Spleen (tissue), 11 donors: ENCODE measurements around the gene AIG1. TPM values are rescaled to one million over a fixed set of nuclear protein-coding genes. Genes with fewer than 3 reads are reported as not detected.

ENCODE experiments used
- DNase-seq: peaks from one replicate; pipeline ENCODE4 v3.0.0-alpha.2; 2020
- H3K27ac ChIP-seq, 8 donors: fragments of 200-600 bp; sonication (generic) in 7 of 8; 1 replicate in 4 of 8; 2 replicates in 4 of 8; pipeline versions ENCODE4 v1.5.0 to v1.8.0; 2016 to 2021; ENCODE audit warnings: inconsistent platforms in 4 of 8, mild to moderate bottlenecking in 4 of 8, moderate library complexity in 1 of 8
- H3K27me3 ChIP-seq, 7 donors: fragments of 200-600 bp; sonication (generic) in 6 of 7; replicated peaks in 1 of 7; 1 replicate in 4 of 7; 2 replicates in 3 of 7; pipeline versions ENCODE4 v1.5.0 to v1.8.0; 2016 to 2021; ENCODE audit warnings: inconsistent platforms in 3 of 7, mild to moderate bottlenecking in 1 of 7
- H3K36me3 ChIP-seq, 6 donors: fragments of 200-600 bp; sonication (generic) in 5 of 6; 1 replicate in 4 of 6; 2 replicates in 2 of 6; pipeline versions ENCODE4 v1.5.0 to v1.8.0; 2016 to 2021; ENCODE audit warnings: inconsistent platforms in 2 of 6
- H3K4me1 ChIP-seq, 6 donors: fragments of 200-600 bp; sonication (generic) in 5 of 6; 1 replicate in 3 of 6; 2 replicates in 3 of 6; pipeline versions ENCODE4 v1.5.0 to v1.8.0; 2016 to 2021; ENCODE audit warnings: inconsistent platforms in 3 of 6
- H3K4me3 ChIP-seq, 8 donors: fragments of 200-600 bp; sonication (generic) in 7 of 8; 1 replicate in 4 of 8; 2 replicates in 4 of 8; pipeline versions ENCODE4 v1.5.0 to v1.8.0; 2016 to 2021; ENCODE audit warnings: inconsistent platforms in 4 of 8, mild to moderate bottlenecking in 4 of 8, moderate library complexity in 2 of 8
- H3K9me3 ChIP-seq, 8 donors: fragments of 200-600 bp; sonication (generic) in 7 of 8; 1 replicate in 4 of 8; 2 replicates in 4 of 8; pipeline versions ENCODE4 v1.5.0 to v1.8.0; 2016 to 2021; ENCODE audit warnings: inconsistent platforms in 4 of 8
- CTCF ChIP-seq, 11 experiments: fragments of 200-600 bp in 7 of 11; fragments of 450-650 bp in 4 of 11; sonication (generic) in 4 of 11; IDR thresholded peaks in 8 of 11; conservative IDR thresholded peaks in 3 of 11; 1 replicate in 7 of 11; 2 replicates in 4 of 11; pipeline versions ENCODE4 v1.4.0 to v1.8.0; 2016 to 2021; ENCODE audit warnings: antibody characterized with exemption in 11 of 11, inconsistent platforms in 4 of 11, mild to moderate bottlenecking in 1 of 11
- POLR2A ChIP-seq, 3 donors: fragments of 450-650 bp; IDR thresholded peaks; one replicate each; pipeline ENCODE4 v1.5.1; 2017; ENCODE audit warnings: antibody characterized with exemption in 3 of 3, mild to moderate bottlenecking in 1 of 3
- POLR2AphosphoS5 ChIP-seq, 3 donors: sonication (generic); formaldehyde crosslinking; IDR thresholded peaks; one replicate each; pipeline ENCODE4 v1.5.1; 2017; ENCODE audit warnings: antibody characterized with exemption in 3 of 3
- WGBS, 5 donors: extraction: QIAGEN DNeasy Blood & Tissue Kit in 3 of 5; methylation state at CpG; one replicate each; pipeline versions ENCODE4 v1.1.5 to v1.1.7; 2013 to 2018; 5-methylcytosine and 5-hydroxymethylcytosine counted together
- intact Hi-C: fragments of 100-400 bp; cut with DNase I; formaldehyde crosslinking; loops from one replicate; pipeline ENCODE4 v1.15.0; 2023; ENCODE audit warnings: low total_unique reads
- polyA plus RNA-seq, 3 donors: library from polyadenylated mRNA; stranded (reverse); fragments of 200-250 nt; gene quantifications; one replicate each; pipeline ENCODE4 v1.2.1, GENCODE V29; 2013
- total RNA-seq, 7 donors: library from RNA; depleted of rRNA in 3 of 7; stranded (reverse); fragments of >200 nt in 3 of 7; fragmentation: NEBNext Ultra II Directional in 4 of 7; extraction: Animal tissue kit (Norgen Biotek cat#: 25700) in 4 of 7; gene quantifications; one replicate each; pipeline versions ENCODE4 v1.1.0 to v1.2.1, GENCODE V29; 2016 to 2021
- donor health status: healthy with polysubstance abuse.
- donor health status: DM: no; HTN: no; CAD: no; lungs with moderate emphysema.
- donor health status: DM: no; HTN: no; CAD: no.
- donor health status: Bipolar disorder and iron deficiency.
- donor health status: healthy.
- donor health status: DM: no; HTN: no; CAD: no.
- donor health status: DM: yes; HTN: yes; CAD: no.

Gene AIG1
- total and polyA plus RNA-seq, 10 donors = 14.3 to 38.0 (median 27.9) TPM

DNA sequence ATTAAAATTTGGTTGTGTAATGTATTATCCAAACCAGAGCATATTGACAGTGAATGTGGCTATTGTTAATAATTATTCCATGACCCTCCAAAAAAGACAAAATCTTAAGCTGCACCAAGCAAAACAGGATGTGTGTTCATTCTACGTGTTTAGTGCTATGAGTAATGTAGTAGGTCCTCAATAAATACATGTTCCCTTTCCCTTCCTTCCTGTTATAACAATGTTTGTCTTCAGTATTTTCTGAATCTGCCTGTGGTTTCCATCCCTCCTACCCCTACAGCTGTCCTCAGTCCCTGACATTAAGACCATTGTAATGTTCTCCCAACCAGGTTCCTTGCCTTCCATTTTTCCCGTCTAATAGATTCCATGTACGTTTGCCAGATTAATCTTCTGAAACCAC lies 163.8 kb downstream of the AIG1 start:
- no peak for DNase-seq
- 84 to 91% (median 87%) methylated on average over 3 of the region's 3 CpGs for WGBS, 5 donors
- intact Hi-C loops = no loop called here
- no peaks in the 10 kb centered on the region for H3K9me3 ChIP-seq
- peaks cover 0 to 6% (median 0%) of the 10 kb centered on the region in 6 donors for H3K36me3 ChIP-seq
- no peak overlapping the region for H3K27ac ChIP-seq
- TF ChIP-seq POLR2A (IDR thresholded peaks at IDR 0.05) = no peak
- no peak overlapping the region for H3K4me3 ChIP-seq
- H3K4me1 ChIP-seq = no peaks in the 10 kb centered on the region
- H3K27me3 ChIP-seq = no peaks in the 10 kb centered on the region

- no peak overlapping the region for H3K4me3 ChIP-seq
- 85 to 95% (median 91%) methylated on average over 2 of the region's 2 CpGs for WGBS, 5 donors
- intact Hi-C loops = no loop called here
- peaks cover 0 to 6% (median 0%) of the 10 kb centered on the region in 6 donors for H3K36me3 ChIP-seq
- H3K27me3 ChIP-seq = no peaks in the 10 kb centered on the region
- no peaks in the 10 kb centered on the region for H3K4me1 ChIP-seq
- no peak overlapping the region for H3K27ac ChIP-seq
- DNase-seq = no peak
- TF ChIP-seq POLR2A (IDR thresholded peaks at IDR 0.05) = no peak
- TF ChIP-seq POLR2AphosphoS5 (IDR thresholded peaks at IDR 0.05) = no peak
- TF ChIP-seq CTCF (IDR thresholded peaks at IDR 0.05 in 8 of 11, conservative IDR thresholded peaks at IDR 0.05 in 3 of 11) = no peak
- no peaks in the 10 kb centered on the region for H3K9me3 ChIP-seq
These were observed 165.2 kb downstream of the AIG1 start for GRCh38 chr6:143225929-143226328.

GRCh38 chr6:143227675-143228074 lies 167.0 kb downstream of the AIG1 start:
- H3K4me1 ChIP-seq = no peaks in the 10 kb centered on the region
- 77 to 90% (median 86%) methylated on average over 3 of the region's 3 CpGs for WGBS, 5 donors
- no peak overlapping the region for H3K27ac ChIP-seq
- no peak for TF ChIP-seq CTCF (IDR thresholded peaks at IDR 0.05 in 8 of 11, conservative IDR thresholded peaks at IDR 0.05 in 3 of 11)
- TF ChIP-seq POLR2A (IDR thresholded peaks at IDR 0.05) = no peak
- TF ChIP-seq POLR2AphosphoS5 (IDR thresholded peaks at IDR 0.05) = no peak
- no peaks in the 10 kb centered on the region for H3K9me3 ChIP-seq
- DNase-seq = no peak
- no peaks in the 10 kb centered on the region for H3K27me3 ChIP-seq
- intact Hi-C loops = no loop called here
- H3K36me3 ChIP-seq = peaks cover 0 to 6% (median 0%) of the 10 kb centered on the region in 6 donors
- no peak overlapping the region for H3K4me3 ChIP-seq

DNA sequence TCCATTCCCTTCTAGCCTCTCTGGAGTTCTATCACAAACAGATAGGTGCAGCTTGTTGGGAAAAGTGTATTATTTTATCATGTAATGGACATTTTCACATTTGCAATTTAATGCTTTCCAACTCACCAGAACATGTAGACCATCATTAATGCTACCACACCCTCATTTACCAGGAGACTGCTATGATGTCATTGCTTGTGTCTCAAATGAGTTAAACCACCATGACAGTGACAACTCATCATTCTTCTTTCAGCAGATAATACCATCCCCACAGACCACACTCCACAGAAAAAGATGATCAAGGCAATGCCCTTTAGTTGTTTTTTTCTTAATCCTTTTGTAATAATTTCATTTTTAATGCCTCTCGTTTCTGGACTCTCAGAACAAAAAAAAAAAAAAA lies 168.7 kb downstream of the AIG1 start:
- Histone ChIP-seq H3K27ac (no peak overlapping the region), H3K36me3 (peaks cover 0 to 6% (median 0%) of the 10 kb centered on the region in 6 donors), H3K27me3 (no peaks in the 10 kb centered on the region), H3K4me1 (no peaks in the 10 kb centered on the region), H3K4me3 (no peak overlapping the region), H3K9me3 (no peaks in the 10 kb centered on the region)
- TF ChIP-seq POLR2AphosphoS5 (IDR thresholded peaks at IDR 0.05) (no peak), CTCF (IDR thresholded peaks at IDR 0.05 in 8 of 11, conservative IDR thresholded peaks at IDR 0.05 in 3 of 11) (no peak), POLR2A (IDR thresholded peaks at IDR 0.05) (no peak)
- 83 to 93% (median 90%) methylated on average over 1 of the region's 1 CpG for WGBS, 5 donors
- no peak for DNase-seq
- intact Hi-C loops = no loop called here

- Histone ChIP-seq H3K27ac (no peak overlapping the region), H3K4me3 (no peak overlapping the region), H3K4me1 (no peaks in the 10 kb centered on the region), H3K9me3 (no peaks in the 10 kb centered on the region), H3K27me3 (no peaks in the 10 kb centered on the region), H3K36me3 (peaks cover 0 to 6% (median 0%) of the 10 kb centered on the region in 6 donors)
- no peak for DNase-seq
- WGBS, 5 donors = 89 to 97% (median 90%) methylated on average over 4 of the region's 4 CpGs
- intact Hi-C loops = no loop called here
- TF ChIP-seq CTCF (IDR thresholded peaks at IDR 0.05 in 8 of 11, conservative IDR thresholded peaks at IDR 0.05 in 3 of 11) (peak in 5 of 11 experiments; percentile 13 to 50 (median 21)), POLR2AphosphoS5 (IDR thresholded peaks at IDR 0.05) (no peak), POLR2A (IDR thresholded peaks at IDR 0.05) (no peak)
These were observed 172.2 kb downstream of the AIG1 start for GRCh38 chr6:143232849-143233248.
